GM21360 (cell line): ENCODE results near the gene ALCAM.
"Not testable (repeated sequence)": the region's sequence is repeated elsewhere in the genome, so short reads cannot be mapped to it uniquely, and the experiment has no call there.

ENCODE experiments used
- ATAC-seq: cut with Tn5 transposase; IDR thresholded peaks from one replicate; pipeline ENCODE4 v1.9.1; 2021; ENCODE audit warnings: mild to moderate bottlenecking, moderate library complexity; ENCODE audit not compliant: unreplicated experiment

Gene ALCAM

GRCh38 chr3:105385819-105386508, 19.3 kb downstream of the ALCAM start:
- ATAC-seq: peak; percentile 86

- ATAC-seq: no peak
Observed at GRCh38 chr3:105387122-105387751, 20.5 kb downstream of the ALCAM start.

GRCh38 chr3:105388176-105388575, 21.5 kb downstream of the ALCAM start:
- ATAC-seq: no peak

- ATAC-seq: not testable (repeated sequence)
Observed at GRCh38 chr3:105389759-105390158, 23.1 kb downstream of the ALCAM start.

- ATAC-seq: not testable (repeated sequence)
Observed at GRCh38 chr3:105392598-105392997, 25.9 kb downstream of the ALCAM start.

- no peak for ATAC-seq
Observed at GRCh38 chr3:105394177-105394576, 27.5 kb downstream of the ALCAM start.

GRCh38 chr3:105397974-105398373, 31.3 kb downstream of the ALCAM start:
- no peak for ATAC-seq

GRCh38 chr3:105398437-105398836, 31.7 kb downstream of the ALCAM start:
- ATAC-seq: no peak

- no peak for ATAC-seq
Observed at GRCh38 chr3:105399062-105399461, 32.4 kb downstream of the ALCAM start.

GRCh38 chr3:105399611-105400010, 32.9 kb downstream of the ALCAM start:
- ATAC-seq: no peak

GRCh38 chr3:105401254-105401653, 34.5 kb downstream of the ALCAM start:
- ATAC-seq: no peak

GRCh38 chr3:105401691-105402149, 35.0 kb downstream of the ALCAM start:
- ATAC-seq: no peak

GRCh38 chr3:105402287-105402801, 35.6 kb downstream of the ALCAM start:
- no peak for ATAC-seq

GRCh38 chr3:105403034-105403433, 36.3 kb downstream of the ALCAM start:
- not testable (repeated sequence) for ATAC-seq

- ATAC-seq: no peak
Observed at GRCh38 chr3:105406268-105406667, 39.6 kb downstream of the ALCAM start.

- no peak for ATAC-seq
Observed at GRCh38 chr3:105409364-105409763, 42.7 kb downstream of the ALCAM start.

- no peak for ATAC-seq
Observed at GRCh38 chr3:105413343-105413887, 46.7 kb downstream of the ALCAM start.

- no peak for ATAC-seq
Observed at GRCh38 chr3:105414841-105415240, 48.1 kb downstream of the ALCAM start.

GRCh38 chr3:105415951-105416350, 49.2 kb downstream of the ALCAM start:
- no peak for ATAC-seq

- no peak for ATAC-seq
Observed at GRCh38 chr3:105417525-105418289, 51.0 kb downstream of the ALCAM start.

GRCh38 chr3:105422645-105423044, 55.9 kb downstream of the ALCAM start:
- no peak for ATAC-seq
